PC-3 (cell line): ENCODE measurements around the gene ECHS1.

Experiments
- EZH2 ChIP-seq: fragments of 300-600 bp; sonication (generic); IDR thresholded peaks from one replicate; pipeline ENCODE4 v1.6.1; 2017; ENCODE audit warnings: antibody characterized with exemption, mild to moderate bottlenecking, low read length; ENCODE audit not compliant: unreplicated experiment
- EZH2phosphoT487 ChIP-seq: fragments of 300-600 bp; sonication (generic); IDR thresholded peaks from 2 replicates; pipeline ENCODE4 v1.6.1; 2018; ENCODE audit warnings: mild to moderate bottlenecking, antibody characterized with exemption, low read length, borderline replicate concordance
- TF ChIP-seq, protein P1 (sequence below): fragments of 300-600 bp; sonication (generic); conservative IDR thresholded peaks from 2 replicates; pipeline ENCODE4 v1.5.1; 2017; ENCODE audit warnings: antibody characterized with exemption, low read depth, mild to moderate bottlenecking, low read length

DNA sequence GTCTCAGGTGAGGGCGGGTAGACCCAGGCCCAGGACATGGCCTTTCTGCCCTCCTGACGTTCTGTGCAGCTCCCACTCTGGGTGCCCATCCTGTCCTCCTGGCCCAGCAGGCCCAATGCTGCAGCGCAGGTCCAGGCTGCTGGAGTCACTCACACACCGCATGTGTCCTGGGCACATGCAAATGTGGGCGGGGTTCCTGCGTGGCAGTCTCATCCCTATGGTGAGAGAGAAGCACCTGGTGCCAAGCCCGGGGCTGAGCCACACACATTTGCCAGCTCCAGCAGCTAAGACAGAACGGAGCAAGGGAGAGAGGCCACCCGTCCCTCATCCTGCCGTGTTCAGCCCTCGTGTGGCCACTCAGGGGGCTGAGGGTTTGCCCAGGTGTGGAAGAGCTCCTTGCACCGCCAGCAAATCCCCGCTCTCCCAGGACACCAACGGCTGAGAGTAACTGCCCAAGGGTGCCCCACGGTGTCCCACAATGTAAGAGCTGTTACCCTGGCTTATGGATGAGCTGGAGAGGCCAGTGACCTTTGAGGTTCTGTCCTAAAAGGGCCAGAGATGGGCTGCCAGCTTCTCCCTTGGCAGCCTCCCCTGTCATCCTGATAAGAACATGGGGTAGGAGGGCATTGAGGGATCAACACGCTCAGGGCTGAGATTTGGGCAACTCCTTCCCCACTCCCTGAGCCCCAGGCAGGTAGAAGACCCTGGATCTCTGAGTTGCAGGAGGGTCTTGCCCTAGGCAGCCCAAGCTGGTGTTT is 19.8 kb downstream of the ECHS1 start:
- no peak for TF ChIP-seq EZH2
- TF ChIP-seq, protein P1, sequence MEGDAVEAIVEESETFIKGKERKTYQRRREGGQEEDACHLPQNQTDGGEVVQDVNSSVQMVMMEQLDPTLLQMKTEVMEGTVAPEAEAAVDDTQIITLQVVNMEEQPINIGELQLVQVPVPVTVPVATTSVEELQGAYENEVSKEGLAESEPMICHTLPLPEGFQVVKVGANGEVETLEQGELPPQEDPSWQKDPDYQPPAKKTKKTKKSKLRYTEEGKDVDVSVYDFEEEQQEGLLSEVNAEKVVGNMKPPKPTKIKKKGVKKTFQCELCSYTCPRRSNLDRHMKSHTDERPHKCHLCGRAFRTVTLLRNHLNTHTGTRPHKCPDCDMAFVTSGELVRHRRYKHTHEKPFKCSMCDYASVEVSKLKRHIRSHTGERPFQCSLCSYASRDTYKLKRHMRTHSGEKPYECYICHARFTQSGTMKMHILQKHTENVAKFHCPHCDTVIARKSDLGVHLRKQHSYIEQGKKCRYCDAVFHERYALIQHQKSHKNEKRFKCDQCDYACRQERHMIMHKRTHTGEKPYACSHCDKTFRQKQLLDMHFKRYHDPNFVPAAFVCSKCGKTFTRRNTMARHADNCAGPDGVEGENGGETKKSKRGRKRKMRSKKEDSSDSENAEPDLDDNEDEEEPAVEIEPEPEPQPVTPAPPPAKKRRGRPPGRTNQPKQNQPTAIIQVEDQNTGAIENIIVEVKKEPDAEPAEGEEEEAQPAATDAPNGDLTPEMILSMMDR = no peak
- TF ChIP-seq EZH2phosphoT487 = no peak
